RCC 7860 (cell line): Measurements from ENCODE around the gene KLC3.

Experiments used
- DNase-seq: peaks from one replicate; pipeline ENCODE4 v3.0.0-alpha.2; 2015; ENCODE audit warnings: low spot score
- FAIRE-seq: peaks from 2 replicates; lab custom pipeline; 2012; peaks lifted over from hg19 to GRCh38; lab: Jason Lieb, UNC

KLC3 gene

GRCh38 chr19:45347570-45348366 lies 7.2 kb downstream of the KLC3 start:
- FAIRE-seq (no peak), DNase-seq (no peak)

- DNase-seq (no peak), FAIRE-seq (no peak)
Measured at GRCh38 chr19:45348367-45349125, 8.0 kb downstream of the KLC3 start.

GRCh38 chr19:45349126-45349415 lies 8.5 kb downstream of the KLC3 start:
- DNase-seq = no peak
- FAIRE-seq = no peak

- DNase-seq (no peak), FAIRE-seq (no peak)
Measured at GRCh38 chr19:45349430-45349941, 8.9 kb downstream of the KLC3 start.

- DNase-seq (no peak), FAIRE-seq (no peak)
Measured at GRCh38 chr19:45350477-45351058, 10.0 kb downstream of the KLC3 start.

GRCh38 chr19:45351401-45351952 lies 10.9 kb downstream of the KLC3 start:
- FAIRE-seq = no peak
- DNase-seq = no peak

GRCh38 chr19:45352062-45352461 lies 11.5 kb downstream of the KLC3 start:
- DNase-seq (no peak), FAIRE-seq (no peak)

- FAIRE-seq (no peak), DNase-seq (no peak)
Measured at GRCh38 chr19:45352471-45352870, 11.9 kb downstream of the KLC3 start.

- FAIRE-seq (no peak), DNase-seq (no peak)
Measured at GRCh38 chr19:45352914-45353796, 12.6 kb downstream of the KLC3 start.

- FAIRE-seq (no peak), DNase-seq (no peak)
Measured at GRCh38 chr19:45354241-45354842, 13.8 kb downstream of the KLC3 start.

GRCh38 chr19:45355402-45355801 lies 14.9 kb downstream of the KLC3 start:
- DNase-seq = no peak
- no peak for FAIRE-seq

GRCh38 chr19:45355910-45356309 lies 15.4 kb downstream of the KLC3 start:
- FAIRE-seq = no peak
- DNase-seq = no peak

- no peak for FAIRE-seq
- no peak for DNase-seq
Measured at GRCh38 chr19:45356760-45357444, 16.4 kb downstream of the KLC3 start.

- FAIRE-seq = no peak
- DNase-seq = no peak
Measured at GRCh38 chr19:45357445-45357783, 16.9 kb downstream of the KLC3 start.

GRCh38 chr19:45358213-45358792 lies 17.8 kb downstream of the KLC3 start:
- DNase-seq (no peak), FAIRE-seq (no peak)

- DNase-seq (no peak), FAIRE-seq (no peak)
Measured at GRCh38 chr19:45361608-45362007, 21.1 kb downstream of the KLC3 start.

- FAIRE-seq = no peak
- no peak for DNase-seq
Measured at GRCh38 chr19:45362291-45362690, 21.7 kb downstream of the KLC3 start.

GRCh38 chr19:45363861-45364459 lies 23.4 kb downstream of the KLC3 start:
- DNase-seq (no peak), FAIRE-seq (no peak)

GRCh38 chr19:45364696-45365095 lies 24.1 kb downstream of the KLC3 start:
- FAIRE-seq (no peak), DNase-seq (no peak)
